ENCODE data around the gene TBC1D22A.

TBC1D22A gene

GRCh38 chr22:46734830-46735453 is 27.5 kb upstream of the TBC1D22A start:
- Histone ChIP-seq H3K27me3 (no peaks in the 10 kb centered on the region), H3K4me1 (peaks cover 85 to 89% (median 88%) of the 10 kb centered on the region in 10 experiments), H3K27ac (peak overlapping the region in 10 of 11 experiments; percentile 39 to 94 (median 90); a peak in 20 of 22 replicates), H3K4me2 (peak overlapping the region; percentile 90 to 100 (median 98)), H3K9me3 (replicated peaks in 1 of 11) (no peaks in the 10 kb centered on the region), H3K9ac (peak overlapping the region; percentile 85 to 95 (median 93); a peak in 19 of 22 replicates), H4K20me1 (peaks cover 58 to 77% (median 73%) of the 10 kb centered on the region in 11 experiments), H3K4me3 (peak overlapping the region; percentile 1 to 92 (median 83); a peak in 17 of 20 replicates), H3K36me3 (peaks cover 0 to 15% (median 6%) of the 10 kb centered on the region in 11 experiments; a peak in 9 of 22 replicates)
- no peak for TF ChIP-seq Cebpa-rat (IDR thresholded peaks at IDR 0.05)

GRCh38 chr22:46735747-46736608 is 26.5 kb upstream of the TBC1D22A start:
- H3K9ac ChIP-seq, result peak overlapping the region; percentile 85 to 95 (median 93)
- H3K9me3 ChIP-seq (replicated peaks in 1 of 11), result no peaks in the 10 kb centered on the region
- H3K36me3 ChIP-seq, result peaks cover 0 to 13% (median 6%) of the 10 kb centered on the region in 11 experiments; a peak in 9 of 22 replicates
- H3K27me3 ChIP-seq, result no peaks in the 10 kb centered on the region
- H3K4me1 ChIP-seq, result peaks cover 86 to 89% (median 88%) of the 10 kb centered on the region in 10 experiments
- H3K4me2 ChIP-seq, result peak overlapping the region; percentile 90 to 100 (median 98)
- H3K27ac ChIP-seq, result peak overlapping the region in 10 of 11 experiments; percentile 74 to 94 (median 90); a peak in 19 of 22 replicates
- TF ChIP-seq Cebpa-rat (IDR thresholded peaks at IDR 0.05), result no peak
- peak overlapping the region; percentile 71 to 92 (median 83) for H3K4me3 ChIP-seq
- H4K20me1 ChIP-seq, result peaks cover 48 to 66% (median 63%) of the 10 kb centered on the region in 11 experiments

GRCh38 chr22:46736705-46737104 is 25.7 kb upstream of the TBC1D22A start:
- Histone ChIP-seq H3K4me3 (peak overlapping the region; percentile 71 to 92 (median 83)), H3K27me3 (no peaks in the 10 kb centered on the region), H4K20me1 (peaks cover 41 to 59% (median 56%) of the 10 kb centered on the region in 11 experiments), H3K9me3 (replicated peaks in 1 of 11) (no peaks in the 10 kb centered on the region), H3K27ac (peak overlapping the region in 10 of 11 experiments; percentile 74 to 94 (median 90); a peak in 19 of 22 replicates), H3K4me2 (peak overlapping the region; percentile 90 to 100 (median 98)), H3K4me1 (peaks cover 80 to 86% (median 84%) of the 10 kb centered on the region in 10 experiments), H3K9ac (peak overlapping the region; percentile 85 to 95 (median 93)), H3K36me3 (peaks cover 0 to 6% (median 3%) of the 10 kb centered on the region in 11 experiments; a peak in 7 of 22 replicates)
- TF ChIP-seq Cebpa-rat (IDR thresholded peaks at IDR 0.05), result no peak

- H3K9me3 ChIP-seq (replicated peaks in 1 of 11), result no peaks in the 10 kb centered on the region
- H3K27ac ChIP-seq, result peak overlapping the region; percentile 63 to 94 (median 89)
- H3K4me1 ChIP-seq, result peaks cover 74 to 80% (median 78%) of the 10 kb centered on the region in 10 experiments
- H3K36me3 ChIP-seq, result peaks cover 0 to 5% (median 0%) of the 10 kb centered on the region in 11 experiments; a peak in 3 of 22 replicates
- peak overlapping the region; percentile 71 to 92 (median 83) for H3K4me3 ChIP-seq
- peak overlapping the region; percentile 85 to 95 (median 93) for H3K9ac ChIP-seq
- peaks cover 37 to 53% (median 49%) of the 10 kb centered on the region in 11 experiments; a peak in 21 of 22 replicates for H4K20me1 ChIP-seq
- H3K4me2 ChIP-seq, result peak overlapping the region; percentile 90 to 100 (median 98)
- TF ChIP-seq Cebpa-rat (IDR thresholded peaks at IDR 0.05), result no peak
- H3K27me3 ChIP-seq, result no peaks in the 10 kb centered on the region
Measured at GRCh38 chr22:46737105-46737975, 25.1 kb upstream of the TBC1D22A start.

- Histone ChIP-seq H3K4me2 (peak within 1 kb of the TSS; percentile 91 to 100 (median 99)), H3K27ac (peak within 1 kb of the TSS; percentile 64 to 94 (median 89)), H3K36me3 (peaks cover 0 to 5% (median 0%) of the 10 kb centered on the region in 11 experiments; a peak in 3 of 22 replicates), H3K9ac (peak within 1 kb of the TSS; percentile 85 to 95 (median 93)), H3K4me3 (peak within 1 kb of the TSS; percentile 71 to 92 (median 83)), H4K20me1 (peaks cover 30 to 45% (median 42%) of the 10 kb centered on the region in 11 experiments; a peak in 21 of 22 replicates), H3K9me3 (replicated peaks in 1 of 11) (peaks cover 0 to 5% (median 3%) of the 10 kb centered on the region in 11 experiments; a peak in 8 of 22 replicates), H3K4me1 (peaks cover 66 to 72% (median 70%) of the 10 kb centered on the region in 10 experiments), H3K27me3 (no peaks in the 10 kb centered on the region)
- no peak for TF ChIP-seq Cebpa-rat (IDR thresholded peaks at IDR 0.05)
Measured at GRCh38 chr22:46737976-46738646, 24.3 kb upstream of the TBC1D22A start, which contains the start of gene CERK. Gene CERK, minus strand, starts transcription at chr22:46738252. Its CDS starts 104 bp downstream, at chr22:46738148.

- no peaks in the 10 kb centered on the region for H3K27me3 ChIP-seq
- H3K4me2 ChIP-seq, result peak overlapping the region; percentile 90 to 100 (median 98)
- peak overlapping the region; percentile 71 to 92 (median 83) for H3K4me3 ChIP-seq
- H3K27ac ChIP-seq, result peak overlapping the region; percentile 64 to 94 (median 89)
- H3K9ac ChIP-seq, result peak overlapping the region; percentile 85 to 95 (median 91)
- H3K4me1 ChIP-seq, result peaks cover 60 to 67% (median 65%) of the 10 kb centered on the region in 10 experiments
- peaks cover 30 to 40% (median 36%) of the 10 kb centered on the region in 11 experiments; a peak in 21 of 22 replicates for H4K20me1 ChIP-seq
- TF ChIP-seq Cebpa-rat (IDR thresholded peaks at IDR 0.05), result no peak
- peaks cover 0 to under 1% (median 0%) of the 10 kb centered on the region in 11 experiments; a peak in 3 of 22 replicates for H3K36me3 ChIP-seq
- H3K9me3 ChIP-seq (replicated peaks in 1 of 11), result peaks cover 0 to 11% (median 8%) of the 10 kb centered on the region in 11 experiments; a peak in 8 of 22 replicates
Measured at GRCh38 chr22:46738647-46739093, 23.8 kb upstream of the TBC1D22A start.
